Measurements from ENCODE around the gene BCAM. TPM values are rescaled to one million over a fixed set of nuclear protein-coding genes. Genes with fewer than 3 reads are reported as not detected.

BCAM gene
- polyA plus RNA-seq, 4 donors: 457 to 754 (median 572) TPM

- no peak for DNase-seq (ENCODE audit: low read depth in 4 of 4, low spot score in 3 of 4)
These were observed 19.9 kb upstream of the BCAM start for GRCh38 chr19:44788971-44789370.

DNA sequence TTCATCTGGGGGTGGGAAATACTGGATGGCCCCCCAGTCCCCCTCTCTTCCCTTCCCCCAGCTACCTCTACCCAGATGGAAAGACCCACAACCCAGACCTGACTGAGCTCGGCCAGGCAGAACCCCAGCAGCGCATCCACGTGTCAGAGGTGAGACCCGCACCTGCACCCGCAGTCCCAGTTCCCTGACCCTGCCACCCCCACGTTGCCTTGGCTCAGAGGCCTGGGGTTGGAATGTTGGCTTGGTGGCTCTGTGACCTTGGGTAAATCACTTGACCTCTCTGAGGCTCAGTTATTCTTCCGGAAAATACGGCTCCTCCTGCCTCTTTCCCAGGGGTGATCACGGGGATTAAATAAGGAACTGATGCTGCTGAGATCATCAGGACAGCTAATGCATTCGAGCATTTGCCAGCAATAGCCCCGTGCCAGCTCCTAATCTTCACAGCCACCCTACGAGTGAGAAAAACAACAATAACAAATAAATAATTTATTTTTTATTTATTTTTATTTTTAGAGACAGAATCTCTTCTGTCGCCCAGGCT, 18.9 kb upstream of the BCAM start:
- no peak for DNase-seq (ENCODE audit: low read depth in 4 of 4, low spot score in 3 of 4)

DNA sequence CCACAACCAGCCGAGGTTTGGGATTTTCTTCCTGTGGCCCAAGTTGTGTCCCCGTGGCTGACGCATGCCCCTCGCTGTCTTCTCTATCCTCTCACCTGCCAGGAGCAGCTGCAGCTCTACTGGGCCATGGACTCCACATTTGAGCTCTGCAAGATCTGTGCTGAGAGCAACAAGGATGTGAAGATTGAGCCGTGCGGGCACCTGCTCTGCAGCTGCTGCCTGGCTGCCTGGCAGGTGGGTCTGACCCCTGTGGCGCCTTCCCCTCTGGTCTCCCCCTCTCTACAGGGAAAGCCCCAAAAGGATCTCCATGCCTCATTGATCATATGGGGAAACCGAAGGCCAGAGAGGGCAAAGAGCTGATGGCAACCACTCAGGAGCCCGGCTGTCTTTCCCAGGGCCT, 16.6 kb upstream of the BCAM start:
- DNase-seq (ENCODE audit: low read depth in 4 of 4, low spot score in 3 of 4): no peak

GRCh38 chr19:44794610-44795009, 14.3 kb upstream of the BCAM start:
- DNase-seq (ENCODE audit: low read depth in 4 of 4, low spot score in 3 of 4): no peak

DNA sequence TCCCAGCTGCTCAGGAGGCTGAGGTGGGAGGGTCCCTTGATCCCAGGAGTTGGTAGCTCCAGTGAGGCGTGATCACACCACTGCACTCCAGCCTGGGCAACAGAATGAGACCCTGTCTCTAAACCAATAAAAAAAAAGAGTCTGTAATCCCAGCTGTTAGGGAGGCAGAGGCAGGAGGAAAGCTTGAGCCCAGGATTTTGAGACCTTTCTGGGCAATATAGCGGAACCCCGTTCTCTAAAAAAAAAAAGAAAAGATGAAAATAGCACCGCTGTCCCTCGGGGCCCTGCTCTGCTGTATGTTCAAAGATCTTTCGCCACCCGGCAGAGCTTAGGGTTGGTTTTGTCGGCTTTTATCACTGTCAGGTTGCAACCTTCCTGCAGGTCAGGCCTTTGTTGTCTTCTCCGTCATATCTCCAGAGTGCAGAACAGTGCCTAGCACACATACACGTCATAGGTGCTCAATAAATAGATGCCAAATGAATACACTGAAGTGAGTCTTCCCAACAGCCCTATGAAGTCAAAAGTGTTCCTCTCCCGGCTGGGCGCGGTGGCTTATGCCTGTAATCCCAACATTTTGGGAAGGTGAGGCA, 13.4 kb upstream of the BCAM start:
- no peak for DNase-seq (ENCODE audit: low read depth in 4 of 4, low spot score in 3 of 4)

DNA sequence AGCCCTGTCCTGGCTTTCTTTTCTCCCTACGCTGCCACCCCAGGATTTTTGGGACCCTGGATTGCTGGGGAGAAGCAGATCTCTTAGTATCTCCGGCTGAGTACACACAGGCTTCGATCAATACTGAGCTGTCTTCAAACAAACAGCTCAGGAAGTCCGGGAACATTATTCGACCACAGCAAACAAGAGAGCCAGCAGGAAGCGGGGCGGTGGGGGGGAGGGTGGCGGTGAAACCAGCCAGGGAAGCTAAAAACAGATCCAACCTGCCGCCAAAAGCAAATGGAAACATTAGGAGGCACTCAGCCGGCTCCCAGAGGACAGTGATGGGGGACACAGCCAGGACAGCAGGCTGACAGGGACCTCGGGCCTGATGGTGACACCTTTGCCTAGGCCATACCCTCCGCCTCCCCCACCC, 12.2 kb upstream of the BCAM start:
- no peak for DNase-seq (ENCODE audit: low read depth in 4 of 4, low spot score in 3 of 4)

DNA sequence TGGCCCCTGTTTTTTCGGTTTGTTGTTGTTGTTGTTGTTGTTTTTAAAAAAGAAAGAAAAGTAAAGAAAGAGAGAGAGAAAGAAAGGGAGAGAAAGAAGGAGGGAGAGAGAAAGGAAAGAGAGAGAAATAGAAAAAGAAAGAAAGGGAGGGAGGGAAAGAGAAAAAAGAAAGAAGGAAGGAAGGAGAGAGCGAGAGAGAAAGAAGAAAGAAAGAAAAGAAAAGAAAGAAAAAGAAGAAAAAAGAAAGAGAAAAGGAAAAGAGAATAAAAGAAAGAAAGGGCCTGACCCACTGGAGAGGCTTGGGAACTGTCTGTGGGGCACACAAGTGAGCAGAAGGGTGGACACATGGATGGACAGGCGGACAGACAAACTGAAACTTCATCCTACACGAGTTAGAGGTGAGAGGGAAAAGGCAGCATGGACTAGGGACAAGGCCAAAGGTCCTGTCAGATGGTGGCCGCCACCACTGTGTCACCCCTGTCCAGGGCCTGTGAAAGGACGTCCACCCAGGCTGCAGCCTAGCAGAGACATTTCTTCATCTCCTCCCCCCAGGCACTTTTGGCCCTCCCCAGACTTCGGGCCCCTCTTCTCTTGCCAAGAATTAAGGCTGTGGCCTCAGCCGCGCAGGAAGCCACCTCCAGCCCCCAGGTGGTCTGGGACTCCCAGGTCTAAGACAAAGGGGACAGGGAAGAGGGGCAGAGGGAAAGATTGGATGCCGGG, 9.1 kb upstream of the BCAM start:
- no peak for DNase-seq (ENCODE audit: low read depth in 4 of 4, low spot score in 3 of 4)

GRCh38 chr19:44800461-44800860, 8.4 kb upstream of the BCAM start:
- DNase-seq (ENCODE audit: low read depth in 4 of 4, low spot score in 3 of 4): peak in 1 of 4 donors; percentile 76

- DNase-seq (ENCODE audit: low read depth in 4 of 4, low spot score in 3 of 4): no peak
These were observed 5.2 kb upstream of the BCAM start for GRCh38 chr19:44803442-44804428.

GRCh38 chr19:44806291-44806690, 2.6 kb upstream of the BCAM start:
- no peak for DNase-seq (ENCODE audit: low read depth in 4 of 4, low spot score in 3 of 4)

DNA sequence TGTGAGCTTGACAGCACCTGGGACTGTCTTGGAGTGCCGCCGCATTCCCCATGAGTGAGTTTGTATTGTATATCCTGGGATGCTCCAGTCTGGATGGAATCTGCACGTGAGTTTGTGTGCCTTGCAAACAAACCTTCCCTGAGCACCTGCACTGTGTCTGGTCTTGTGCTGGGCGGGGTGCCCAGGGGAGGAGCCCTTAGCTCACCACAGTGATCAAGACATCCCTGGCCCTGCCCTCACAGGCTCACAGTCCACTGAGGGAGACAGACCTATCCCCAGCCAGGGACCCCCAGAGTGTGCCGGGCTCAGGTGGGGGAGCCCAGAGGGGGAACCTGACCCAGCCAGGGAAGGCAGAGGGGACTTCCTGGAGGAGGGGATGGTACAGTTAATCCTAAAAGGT, 1.7 kb upstream of the BCAM start:
- DNase-seq (ENCODE audit: low read depth in 4 of 4, low spot score in 3 of 4): no peak

GRCh38 chr19:44807652-44808462, 1.0 kb upstream of the BCAM start:
- peak in 1 of 4 donors; percentile 72 for DNase-seq (ENCODE audit: low read depth in 4 of 4, low spot score in 3 of 4)

DNA sequence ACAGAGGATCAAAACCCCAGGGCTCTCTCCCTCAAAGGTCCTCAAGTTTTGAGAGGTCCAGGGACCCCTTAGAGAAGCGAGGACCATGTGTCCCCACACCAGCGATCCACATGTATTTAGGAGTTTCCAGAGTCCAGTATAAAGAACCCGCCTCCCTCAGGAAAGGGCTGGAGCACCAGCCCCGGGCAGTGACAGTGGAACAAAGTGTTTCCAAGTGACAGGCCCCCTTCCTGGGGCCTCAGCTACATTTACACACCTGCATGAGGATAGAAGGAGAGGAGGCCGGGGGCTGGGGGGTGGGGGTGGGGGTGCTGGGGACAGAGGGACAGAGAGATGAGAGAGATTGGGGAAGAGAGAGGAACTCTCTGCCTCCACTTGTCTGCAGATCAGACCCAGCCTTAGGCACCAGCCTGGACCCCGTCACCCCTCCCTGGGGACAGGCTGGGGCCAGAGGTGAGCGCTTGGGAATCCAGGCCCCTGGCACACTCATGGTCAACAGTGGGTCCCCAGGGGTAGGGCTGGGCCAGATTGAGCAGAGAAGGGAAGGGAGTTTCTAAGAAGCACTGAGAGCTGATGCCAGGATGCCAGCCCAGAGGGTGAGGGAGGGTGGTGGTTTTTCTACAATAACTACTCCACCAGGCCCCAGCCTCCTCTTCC, 802 bp downstream of the BCAM start:
- DNase-seq (ENCODE audit: low read depth in 4 of 4, low spot score in 3 of 4): no peak

GRCh38 chr19:44810234-44811121, 1.6 kb downstream of the BCAM start:
- no peak for DNase-seq (ENCODE audit: low read depth in 4 of 4, low spot score in 3 of 4)

- no peak for DNase-seq (ENCODE audit: low read depth in 4 of 4, low spot score in 3 of 4)
These were observed 2.2 kb downstream of the BCAM start for GRCh38 chr19:44811122-44811419.

DNA sequence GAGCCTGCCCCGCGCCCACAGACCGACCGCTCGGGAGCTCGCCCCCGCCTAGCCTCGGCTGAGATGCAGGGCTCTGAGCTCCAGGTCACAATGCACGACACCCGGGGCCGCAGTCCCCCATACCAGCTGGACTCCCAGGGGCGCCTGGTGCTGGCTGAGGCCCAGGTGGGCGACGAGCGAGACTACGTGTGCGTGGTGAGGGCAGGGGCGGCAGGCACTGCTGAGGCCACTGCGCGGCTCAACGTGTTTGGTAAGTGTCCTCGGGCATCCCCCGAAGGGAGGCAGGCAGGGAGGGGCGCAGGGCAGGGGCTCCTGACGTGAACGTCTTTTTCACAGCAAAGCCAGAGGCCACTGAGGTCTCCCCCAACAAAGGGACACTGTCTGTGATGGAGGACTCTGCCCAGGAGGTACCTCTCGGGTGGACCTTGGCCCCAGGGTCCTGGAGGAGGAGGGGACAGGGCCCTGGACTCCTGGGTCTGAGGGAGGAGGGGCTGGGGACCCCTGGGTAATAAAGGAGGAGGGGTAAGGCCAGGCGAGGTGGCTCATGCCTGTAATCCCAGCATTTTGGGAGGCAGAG, 3.3 kb downstream of the BCAM start:
- DNase-seq (ENCODE audit: low read depth in 4 of 4, low spot score in 3 of 4): no peak

GRCh38 chr19:44813070-44813840, 4.4 kb downstream of the BCAM start:
- no peak for DNase-seq (ENCODE audit: low read depth in 4 of 4, low spot score in 3 of 4)
